Keratinocyte (primary cell): Measurements from ENCODE around the gene ST8SIA1. TPM values are rescaled to one million over a fixed set of nuclear protein-coding genes. Genes with fewer than 3 reads are reported as not detected.

Source experiments
- DNase-seq: peaks from one replicate; pipeline ENCODE4 v3.0.0-alpha.2; 2011; ENCODE audit warnings: low read depth, missing footprints, low spot score
- FAIRE-seq: peaks from 2 replicates; lab custom pipeline; 2011; peaks lifted over from hg19 to GRCh38; lab: Jason Lieb, UNC
- H2AFZ ChIP-seq: 2 replicates; pipeline ENCODE4 v1.6.0; 2012; ENCODE audit warnings: low read length, control low read depth, inconsistent platforms; ENCODE audit not compliant: control insufficient read depth
- H3K27ac ChIP-seq: 2 replicates; pipeline ENCODE4 v1.5.1; 2011; ENCODE audit warnings: low read length; ENCODE audit not compliant: control insufficient read depth, insufficient read depth
- H3K27me3 ChIP-seq: 3 replicates; pipeline ENCODE4 v1.6.0; 2011; ENCODE audit warnings: low read length; ENCODE audit not compliant: control insufficient read depth, insufficient read depth; ENCODE audit errors: extremely low read depth
- H3K36me3 ChIP-seq, 2 experiments: 2 replicates in 1 of 2; 3 replicates in 1 of 2; pipeline ENCODE4 v1.5.1; 2011; ENCODE audit warnings: low read length in 2 of 2, mild to moderate bottlenecking in 1 of 2; ENCODE audit not compliant: control insufficient read depth in 2 of 2, insufficient read depth in 2 of 2; ENCODE audit errors: extremely low read depth in 1 of 2
- H3K4me1 ChIP-seq: 3 replicates; pipeline ENCODE4 v1.5.1; 2011; ENCODE audit warnings: low read length; ENCODE audit not compliant: control insufficient read depth, insufficient read depth; ENCODE audit errors: extremely low read depth
- H3K4me2 ChIP-seq: 3 replicates; pipeline ENCODE4 v1.6.0; 2011; ENCODE audit warnings: low read depth, low read length; ENCODE audit not compliant: control insufficient read depth, insufficient read depth; ENCODE audit errors: extremely low read depth
- H3K4me3 ChIP-seq, 3 experiments: fragments of 200-600 bp in 1 of 3; sonication (generic) in 1 of 3; 2 replicates in 2 of 3; 3 replicates in 1 of 3; pipeline ENCODE4 v1.5.1; 2011 to 2016; ENCODE audit warnings: low read length in 3 of 3, mild to moderate bottlenecking in 3 of 3, control low read depth in 2 of 3, inconsistent platforms in 1 of 3, low read depth in 1 of 3, mixed read lengths in 1 of 3, mixed run types in 1 of 3, moderate library complexity in 1 of 3; ENCODE audit not compliant: control insufficient read depth in 2 of 3, insufficient read depth in 2 of 3; ENCODE audit errors: extremely low read depth in 1 of 3
- H3K79me2 ChIP-seq: 2 replicates; pipeline ENCODE4 v1.6.0; 2012; ENCODE audit warnings: low read length; ENCODE audit not compliant: control insufficient read depth, insufficient read depth
- H3K9ac ChIP-seq: 3 replicates; pipeline ENCODE4 v1.6.0; 2011; ENCODE audit warnings: low read length; ENCODE audit not compliant: control insufficient read depth, insufficient read depth; ENCODE audit errors: extremely low read depth
- H3K9me1 ChIP-seq: 3 replicates; pipeline ENCODE4 v1.6.0; 2011; ENCODE audit warnings: low read length; ENCODE audit not compliant: control insufficient read depth, insufficient read depth; ENCODE audit errors: extremely low read depth
- H3K9me3 ChIP-seq: 2 replicates; pipeline ENCODE4 v1.5.1; 2012; ENCODE audit warnings: low read depth, low read length; ENCODE audit not compliant: control insufficient read depth
- H4K20me1 ChIP-seq: 3 replicates; pipeline ENCODE4 v1.6.0; 2011; ENCODE audit warnings: low read length; ENCODE audit not compliant: control insufficient read depth, insufficient read depth; ENCODE audit errors: extremely low read depth
- CTCF ChIP-seq, 3 experiments: IDR thresholded peaks in 1 of 3; conservative IDR thresholded peaks in 1 of 3; optimal IDR thresholded peaks in 1 of 3; 2 replicates in 2 of 3; 3 replicates in 1 of 3; pipeline versions ENCODE3 to v1.5.1; 2011; ENCODE audit warnings: low read length in 3 of 3, mild to moderate bottlenecking in 3 of 3, moderate library complexity in 2 of 3, control low read depth in 1 of 3, inconsistent platforms in 1 of 3; ENCODE audit not compliant: insufficient read depth in 2 of 3; ENCODE audit errors: extremely low read depth in 1 of 3
- EZH2 ChIP-seq: IDR thresholded peaks from one replicate; pipeline ENCODE4 v1.6.1; 2012; ENCODE audit warnings: inconsistent platforms, mild to moderate bottlenecking, low read length, moderate library complexity
- dilution Hi-C: fragments of 300-500 bp; cut with MboI; formaldehyde crosslinking; loops from one replicate; pipeline ENCODE4 v1.7.0; 2020; ENCODE audit warnings: low sequenced_read_pairs; ENCODE audit not compliant: extremely low pct_ligation_motif_present
- polyA plus RNA-seq, 5 experiments: library from polyadenylated mRNA; depleted of rRNA in 3 of 5; stranded (reverse) in 3 of 5; stranded (forward) in 1 of 5; unstranded in 1 of 5; fragments of >200 nt; gene quantifications; 1 replicate in 1 of 5; 2 replicates in 3 of 5; 3 replicates in 1 of 5; pipeline versions ENCODE4 v1.2.1 to v1.2.3, GENCODE V29; 2011 to 2012; ENCODE audit warnings: missing spikeins in 2 of 5, low read depth in 1 of 5, low replicate concordance in 1 of 5

Gene ST8SIA1
- polyA plus RNA-seq, 1 donor (not counting 4 experiments of a cell fraction or from before 2014, with no cell fraction given): 0.50 TPM

DNA sequence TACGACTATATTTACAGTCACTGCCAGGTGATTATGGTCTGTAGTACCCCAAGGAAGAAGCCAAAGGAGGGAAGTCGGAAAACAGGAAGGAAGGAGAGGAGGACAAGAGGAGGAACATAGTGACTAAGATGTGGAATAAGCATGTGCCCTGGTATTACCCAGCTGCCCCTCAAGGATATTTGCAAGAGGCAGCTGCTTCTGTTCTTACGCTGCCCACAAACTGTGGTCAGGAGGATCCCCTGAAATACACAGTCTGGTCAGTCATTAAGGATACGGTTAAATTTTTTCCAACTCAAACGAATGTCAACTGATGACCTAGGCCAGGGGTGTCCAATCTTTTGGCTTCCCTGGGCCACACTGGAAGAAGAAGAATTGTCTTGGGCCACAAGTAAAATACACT lies 162.0 kb downstream of the ST8SIA1 start:
- no peak for FAIRE-seq
- no peak for TF ChIP-seq CTCF (optimal IDR thresholded peaks at IDR 0.05 in 1 of 3, IDR thresholded peaks at IDR 0.05 in 1 of 3, conservative IDR thresholded peaks at IDR 0.05 in 1 of 3; ENCODE audit: extremely low read depth in 1 of 3, insufficient read depth in 2 of 3, low read length in 3 of 3)
- TF ChIP-seq EZH2: no peak
- H2AFZ ChIP-seq: no peak overlapping the region

DNA sequence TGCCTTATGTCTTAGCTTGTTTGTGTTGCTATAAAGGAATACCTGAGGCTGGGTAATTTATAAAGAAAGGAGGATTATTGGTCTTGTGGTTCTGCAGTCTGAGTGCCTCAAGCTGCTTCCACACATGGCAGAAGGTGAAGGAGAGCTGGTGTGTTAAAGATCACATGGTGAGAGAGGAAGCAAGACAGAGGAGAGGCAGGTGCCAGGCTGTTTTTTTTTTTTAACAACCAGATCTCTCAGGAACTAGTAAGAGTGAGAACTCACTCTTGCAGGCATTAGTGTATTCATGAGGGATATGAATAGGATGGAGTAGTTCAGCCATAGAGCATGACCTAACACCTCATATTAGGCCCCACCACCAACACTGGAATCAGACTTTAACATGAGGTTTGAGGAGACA lies 165.1 kb downstream of the ST8SIA1 start:
- no peak overlapping the region for H3K27ac ChIP-seq
- H2AFZ ChIP-seq: no peak overlapping the region
- H3K4me3 ChIP-seq: no peak overlapping the region
- no peaks in the 10 kb centered on the region for H4K20me1 ChIP-seq
- no peaks in the 10 kb centered on the region for H3K36me3 ChIP-seq
- H3K9ac ChIP-seq: no peak overlapping the region
- H3K4me1 ChIP-seq: no peaks in the 10 kb centered on the region
- no peak overlapping the region for H3K4me2 ChIP-seq
- FAIRE-seq (no peak), DNase-seq (no peak)
- no peak for TF ChIP-seq CTCF (optimal IDR thresholded peaks at IDR 0.05 in 1 of 3, IDR thresholded peaks at IDR 0.05 in 1 of 3, conservative IDR thresholded peaks at IDR 0.05 in 1 of 3; ENCODE audit: extremely low read depth in 1 of 3, insufficient read depth in 2 of 3, low read length in 3 of 3)
- no peak for TF ChIP-seq EZH2
- no peaks in the 10 kb centered on the region for H3K9me3 ChIP-seq
- H3K27me3 ChIP-seq: no peaks in the 10 kb centered on the region
- dilution Hi-C loops: no loop called here
- no peaks in the 10 kb centered on the region for H3K9me1 ChIP-seq
- no peaks in the 10 kb centered on the region for H3K79me2 ChIP-seq

More for the DNA sequence above, 162.0 kb downstream of the ST8SIA1 start:
- Histone ChIP-seq H4K20me1 (no peaks in the 10 kb centered on the region), H3K9me1 (no peaks in the 10 kb centered on the region), H3K4me3 (no peak overlapping the region), H3K4me2 (no peak overlapping the region), H3K27me3 (no peaks in the 10 kb centered on the region), H3K36me3 (no peaks in the 10 kb centered on the region), H3K27ac (no peak overlapping the region), H3K4me1 (no peaks in the 10 kb centered on the region), H3K9ac (no peak overlapping the region), H3K79me2 (no peaks in the 10 kb centered on the region), H3K9me3 (no peaks in the 10 kb centered on the region)
- DNase-seq: no peak
- dilution Hi-C loops: no loop called here
